ACC112 (cell line): ENCODE results near the gene CCDC190.
"Not testable (repeated sequence)": the region's sequence is repeated elsewhere in the genome, so short reads cannot be mapped to it uniquely, and the experiment has no call there.

Experiments
- H2AFZ ChIP-seq: fragments of 200-600 bp; sonication (generic); one replicate; pipeline ENCODE4 v1.6.0; 2017; ENCODE audit warnings: antibody characterized with exemption, low read length; ENCODE audit not compliant: unreplicated experiment
- H3K27ac ChIP-seq: fragments of 200-600 bp; sonication (generic); 2 replicates; pipeline ENCODE4 v1.5.1; 2014; ENCODE audit warnings: low read depth, mild to moderate bottlenecking, antibody characterized with exemption, low read length, moderate library complexity
- H3K27me3 ChIP-seq: fragments of 200-600 bp; sonication (generic); 2 replicates; pipeline ENCODE4 v1.6.1; 2014; ENCODE audit warnings: mild to moderate bottlenecking, antibody characterized with exemption, low read length, moderate library complexity, mixed read lengths; ENCODE audit not compliant: insufficient read depth
- H3K36me3 ChIP-seq: fragments of 200-600 bp; sonication (generic); 2 replicates; pipeline ENCODE4 v1.6.1; 2016; ENCODE audit warnings: mild to moderate bottlenecking, antibody characterized with exemption, low read length, moderate library complexity, mixed read lengths; ENCODE audit not compliant: insufficient read depth
- H3K4me1 ChIP-seq: fragments of 200-600 bp; sonication (generic); one replicate; pipeline ENCODE4 v1.6.1; 2016; ENCODE audit warnings: low read length, mixed read lengths; ENCODE audit not compliant: insufficient read depth, unreplicated experiment, control insufficient read depth
- H3K4me3 ChIP-seq: fragments of 200-600 bp; sonication (generic); 2 replicates; pipeline ENCODE4 v1.5.1; 2014; ENCODE audit warnings: mild to moderate bottlenecking, low read depth, low read length
- H3K79me2 ChIP-seq: fragments of 200-600 bp; sonication (generic); one replicate; pipeline ENCODE4 v1.6.0; 2016; ENCODE audit warnings: low read length; ENCODE audit not compliant: control insufficient read depth, unreplicated experiment, insufficient read depth

The CCDC190 gene

GRCh38 chr1:162899422-162900146, 38.6 kb upstream of the CCDC190 start:
- H3K4me1 ChIP-seq = peaks cover 31% of the 10 kb centered on the region
- H2AFZ ChIP-seq = peak overlapping the region; percentile 18
- no peaks in the 10 kb centered on the region for H3K27me3 ChIP-seq
- H3K36me3 ChIP-seq = no peaks in the 10 kb centered on the region
- H3K27ac ChIP-seq = peak overlapping the region; percentile 65
- no peak overlapping the region for H3K4me3 ChIP-seq
- H3K79me2 ChIP-seq = no peaks in the 10 kb centered on the region

DNA sequence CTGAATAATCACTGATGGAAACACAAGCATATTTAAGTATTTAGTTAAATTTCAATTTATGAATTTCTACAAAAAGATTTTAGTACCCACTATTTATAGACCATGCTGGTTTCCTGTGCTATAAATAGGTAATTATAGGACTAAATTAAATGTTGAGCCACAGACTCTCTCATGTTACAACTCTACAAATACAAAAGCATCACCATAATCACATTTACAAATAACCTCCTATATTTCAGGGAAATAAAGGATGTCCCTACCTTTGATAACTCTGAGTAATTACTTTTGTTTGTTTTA, 32.6 kb upstream of the CCDC190 start:
- Histone ChIP-seq H2AFZ (no peak overlapping the region), H3K79me2 (no peaks in the 10 kb centered on the region), H3K27me3 (no peaks in the 10 kb centered on the region), H3K4me1 (peaks cover 20% of the 10 kb centered on the region), H3K27ac (peak overlapping the region; percentile 83), H3K4me3 (no peak overlapping the region), H3K36me3 (no peaks in the 10 kb centered on the region)

- no peaks in the 10 kb centered on the region for H3K79me2 ChIP-seq
- no peaks in the 10 kb centered on the region for H3K36me3 ChIP-seq
- H3K4me3 ChIP-seq = peak overlapping the region; percentile 60
- H3K4me1 ChIP-seq = peaks cover 20% of the 10 kb centered on the region
- peak overlapping the region; percentile 83 for H3K27ac ChIP-seq
- no peak overlapping the region for H2AFZ ChIP-seq
- no peaks in the 10 kb centered on the region for H3K27me3 ChIP-seq
Observed at GRCh38 chr1:162892906-162893611, 32.1 kb upstream of the CCDC190 start.

DNA sequence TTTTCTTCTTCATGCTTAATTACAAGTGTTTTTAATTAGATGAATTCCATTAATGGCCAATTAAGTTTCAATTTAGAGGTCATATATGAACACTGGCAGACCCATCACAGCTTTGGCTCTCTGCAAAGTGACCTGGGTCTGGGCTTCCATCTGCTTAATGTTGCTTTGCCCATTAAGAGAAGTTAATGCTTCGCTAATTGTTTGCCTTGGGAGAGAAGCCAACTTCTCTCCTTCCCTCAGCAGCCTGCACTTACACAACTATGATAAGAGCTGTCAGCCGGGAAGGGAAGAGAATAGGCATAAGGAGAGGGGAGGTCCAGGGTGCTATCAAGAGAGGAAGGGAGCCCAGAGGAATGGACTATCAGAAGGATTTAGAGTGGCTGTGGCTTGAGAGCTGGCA, 29.0 kb upstream of the CCDC190 start:
- Histone ChIP-seq H2AFZ (no peak overlapping the region), H3K4me1 (peaks cover 20% of the 10 kb centered on the region), H3K27me3 (no peaks in the 10 kb centered on the region), H3K27ac (no peak overlapping the region), H3K4me3 (no peak overlapping the region), H3K79me2 (no peaks in the 10 kb centered on the region), H3K36me3 (no peaks in the 10 kb centered on the region)

DNA sequence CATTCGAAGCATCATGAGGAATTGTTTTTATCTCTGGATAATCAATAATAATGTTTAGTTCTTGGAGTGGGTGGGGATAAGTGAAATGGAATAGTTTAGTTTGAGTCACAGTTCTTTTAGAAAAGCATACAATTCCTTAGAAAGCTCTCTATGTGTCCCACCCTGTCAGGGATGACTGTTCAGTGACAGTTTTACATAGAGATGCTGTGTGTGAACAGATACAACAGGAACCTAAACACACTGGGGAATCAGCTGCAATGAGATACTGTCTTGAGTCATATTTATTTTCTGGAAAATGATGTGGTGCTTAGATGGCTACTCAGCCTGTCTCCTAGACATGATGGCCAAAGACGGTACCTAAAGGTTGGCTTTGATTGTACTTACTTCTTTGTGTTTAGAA, 25.7 kb upstream of the CCDC190 start:
- Histone ChIP-seq H3K36me3 (no peaks in the 10 kb centered on the region), H3K4me1 (no peaks in the 10 kb centered on the region), H3K27ac (no peak overlapping the region), H2AFZ (no peak overlapping the region), H3K79me2 (no peaks in the 10 kb centered on the region), H3K4me3 (no peak overlapping the region), H3K27me3 (no peaks in the 10 kb centered on the region)

GRCh38 chr1:162885265-162885664, 24.3 kb upstream of the CCDC190 start:
- Histone ChIP-seq H3K36me3 (no peaks in the 10 kb centered on the region), H3K4me3 (no peak overlapping the region), H3K79me2 (no peaks in the 10 kb centered on the region), H3K27ac (no peak overlapping the region), H3K4me1 (no peaks in the 10 kb centered on the region), H3K27me3 (no peaks in the 10 kb centered on the region), H2AFZ (no peak overlapping the region)

- no peaks in the 10 kb centered on the region for H3K4me1 ChIP-seq
- no peaks in the 10 kb centered on the region for H3K27me3 ChIP-seq
- H3K79me2 ChIP-seq = no peaks in the 10 kb centered on the region
- H3K4me3 ChIP-seq = no peak overlapping the region
- H3K27ac ChIP-seq = no peak overlapping the region
- no peaks in the 10 kb centered on the region for H3K36me3 ChIP-seq
- H2AFZ ChIP-seq = no peak overlapping the region
Observed at GRCh38 chr1:162884831-162885230, 23.9 kb upstream of the CCDC190 start.

GRCh38 chr1:162882248-162882674, 21.3 kb upstream of the CCDC190 start:
- Histone ChIP-seq H2AFZ (no peak overlapping the region), H3K27me3 (no peaks in the 10 kb centered on the region), H3K4me3 (no peak overlapping the region), H3K79me2 (peaks cover 4% of the 10 kb centered on the region), H3K27ac (no peak overlapping the region), H3K36me3 (no peaks in the 10 kb centered on the region), H3K4me1 (peaks cover 20% of the 10 kb centered on the region)

DNA sequence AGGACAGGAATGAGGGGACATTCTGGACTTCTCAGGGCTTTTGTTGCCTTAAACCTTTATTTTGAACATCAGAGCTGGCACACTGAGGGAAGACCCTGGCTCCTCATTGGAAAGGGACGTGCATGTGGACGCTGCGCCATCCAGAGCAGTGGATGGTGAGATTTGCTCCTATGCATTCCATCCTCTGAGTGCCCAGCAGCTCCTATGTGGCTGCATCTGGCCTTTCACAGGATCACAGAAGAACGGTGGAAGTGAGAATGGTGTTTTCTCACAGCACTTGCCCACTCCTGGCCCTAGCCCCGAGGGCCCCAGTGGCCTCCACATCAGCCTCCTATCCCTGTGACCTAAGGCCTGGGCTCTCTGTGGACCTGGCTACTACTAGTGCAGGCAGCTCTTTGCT, 20.6 kb upstream of the CCDC190 start:
- no peak overlapping the region for H2AFZ ChIP-seq
- peaks cover 27% of the 10 kb centered on the region for H3K4me1 ChIP-seq

GRCh38 chr1:162880617-162881016, 19.6 kb upstream of the CCDC190 start:
- peaks cover 30% of the 10 kb centered on the region for H3K4me1 ChIP-seq
- H3K79me2 ChIP-seq, H3K27me3 ChIP-seq, H3K36me3 ChIP-seq, H3K4me3 ChIP-seq, H3K27ac ChIP-seq, H2AFZ ChIP-seq: not testable (repeated sequence)

More for the DNA sequence above, 20.6 kb upstream of the CCDC190 start:
- Histone ChIP-seq H3K27ac (no peak overlapping the region), H3K79me2 (peaks cover 4% of the 10 kb centered on the region), H3K36me3 (no peaks in the 10 kb centered on the region), H3K27me3 (no peaks in the 10 kb centered on the region), H3K4me3 (no peak overlapping the region)

GRCh38 chr1:162878000-162878596, 17.1 kb upstream of the CCDC190 start:
- Histone ChIP-seq H3K4me3 (no peak overlapping the region), H3K4me1 (peaks cover 54% of the 10 kb centered on the region), H3K36me3 (no peaks in the 10 kb centered on the region), H3K27ac (peak overlapping the region; percentile 31), H3K27me3 (no peaks in the 10 kb centered on the region), H2AFZ (peak overlapping the region; percentile 57), H3K79me2 (peaks cover 4% of the 10 kb centered on the region)
